HG03521 (cell line): ENCODE measurements around the gene TBX15.

ENCODE experiments used
- ATAC-seq: cut with Tn5 transposase; IDR thresholded peaks from one replicate; pipeline ENCODE4 v1.9.1; 2021; ENCODE audit warnings: mild to moderate bottlenecking, moderate library complexity; ENCODE audit not compliant: unreplicated experiment

Gene TBX15

DNA sequence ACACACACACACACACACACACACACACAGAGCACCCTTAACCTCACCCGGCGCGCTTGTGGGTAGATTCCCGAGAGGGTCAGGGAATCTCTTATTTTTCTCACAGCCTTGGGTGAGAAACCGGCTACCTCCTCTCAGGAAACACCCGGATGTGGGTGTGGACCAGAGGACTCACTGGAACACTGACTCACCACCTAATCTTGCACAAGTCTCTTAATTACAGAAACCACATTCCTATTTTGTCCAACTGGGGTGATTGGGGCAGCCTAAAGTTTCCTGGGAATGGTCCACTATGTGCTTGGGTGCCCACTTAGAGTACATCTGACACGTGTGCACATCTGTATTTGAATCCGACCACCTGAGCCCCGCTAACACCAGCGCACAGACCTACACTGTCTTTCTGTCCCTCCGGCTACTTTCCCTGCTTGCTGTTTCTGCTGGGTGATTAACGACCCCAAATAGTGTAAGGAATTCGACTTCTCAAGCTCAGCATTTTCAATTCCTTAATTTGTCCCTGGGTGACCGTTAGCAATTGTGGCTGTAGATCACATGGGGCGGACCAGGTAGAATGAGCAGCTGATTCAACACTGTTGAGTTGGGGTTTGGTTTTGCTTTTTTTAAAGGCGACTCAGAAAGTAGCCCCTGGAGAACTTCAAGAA lies 14.0 kb upstream of the TBX15 start:
- no peak for ATAC-seq

DNA sequence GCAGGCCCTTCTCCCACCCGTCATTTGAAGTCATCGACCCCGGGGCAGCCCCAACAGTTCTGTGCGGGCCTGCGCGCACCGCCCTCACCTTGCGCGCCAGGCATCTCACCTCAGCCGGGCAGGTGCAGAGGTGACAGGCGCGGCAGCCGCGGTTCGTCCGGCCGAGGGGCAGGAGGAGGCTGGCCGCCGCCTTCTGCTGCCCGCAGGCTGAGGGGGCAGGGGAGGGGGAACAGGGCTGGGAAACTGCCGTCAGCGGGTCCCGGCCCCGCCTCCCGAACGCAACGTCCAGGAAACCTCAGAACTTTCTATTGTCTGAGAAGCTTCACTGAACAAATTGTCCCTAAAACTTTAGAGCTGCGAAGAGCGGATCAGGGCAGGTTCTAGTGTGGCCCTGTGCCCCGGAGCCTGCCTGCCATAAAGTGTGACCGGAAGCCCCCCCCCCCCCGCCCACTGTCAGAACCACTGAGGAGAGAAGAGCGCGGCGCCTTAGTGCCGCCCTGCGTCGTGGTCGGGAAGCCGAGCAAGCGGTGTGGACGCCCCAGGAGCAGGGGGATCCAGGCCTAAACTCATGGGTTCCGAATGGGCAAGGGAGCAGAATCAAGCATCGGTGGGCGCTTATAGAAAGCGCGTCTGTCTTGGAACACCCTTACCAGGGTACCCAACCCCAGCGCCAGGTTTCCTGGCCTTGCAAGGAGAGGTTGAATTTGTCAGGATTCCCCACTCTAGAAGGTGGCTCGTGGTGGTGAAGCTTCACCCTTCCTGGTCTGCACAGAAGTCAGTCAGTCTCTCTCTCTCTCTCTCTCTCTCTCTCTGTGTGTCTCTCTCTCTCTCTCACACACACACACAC lies 13.3 kb upstream of the TBX15 start:
- no peak for ATAC-seq

- no peak for ATAC-seq
Observed at GRCh38 chr1:119000371-119001180, 12.4 kb upstream of the TBX15 start.

DNA sequence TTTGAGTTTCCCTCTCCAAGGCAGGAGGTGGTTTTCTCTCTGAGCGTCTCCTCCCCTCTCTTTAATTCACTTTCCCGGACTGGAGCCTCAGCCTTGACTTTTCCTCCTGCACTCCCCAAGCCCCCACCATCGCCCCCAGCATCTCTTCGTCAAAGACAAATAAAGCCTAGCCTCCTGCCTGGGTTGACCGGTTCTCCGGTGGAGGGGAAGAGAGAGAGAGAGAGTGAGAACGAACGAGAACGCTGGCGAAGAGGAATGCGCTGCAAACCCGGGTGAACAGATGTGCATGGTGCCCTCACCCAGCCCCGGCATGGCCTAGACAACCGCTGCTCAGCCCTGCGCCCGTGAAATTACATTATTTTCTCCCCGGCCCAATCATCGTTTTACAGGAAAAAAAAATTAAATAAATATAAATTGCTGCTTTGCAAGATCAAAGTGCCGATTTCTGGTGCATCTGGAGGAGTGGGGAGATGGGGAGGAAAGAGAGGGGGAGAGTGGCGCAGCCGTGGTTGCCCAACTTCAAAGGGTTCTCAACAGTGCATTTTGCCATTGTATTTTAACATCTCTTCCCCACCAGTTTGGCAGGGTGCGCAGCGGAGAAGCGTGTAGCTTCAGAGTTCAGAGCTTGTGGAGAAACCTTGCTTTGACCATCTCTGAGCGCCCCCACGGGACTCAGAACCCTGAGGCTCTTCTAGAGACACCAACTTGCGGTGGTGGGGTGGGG lies 11.4 kb upstream of the TBX15 start:
- ATAC-seq, result no peak

DNA sequence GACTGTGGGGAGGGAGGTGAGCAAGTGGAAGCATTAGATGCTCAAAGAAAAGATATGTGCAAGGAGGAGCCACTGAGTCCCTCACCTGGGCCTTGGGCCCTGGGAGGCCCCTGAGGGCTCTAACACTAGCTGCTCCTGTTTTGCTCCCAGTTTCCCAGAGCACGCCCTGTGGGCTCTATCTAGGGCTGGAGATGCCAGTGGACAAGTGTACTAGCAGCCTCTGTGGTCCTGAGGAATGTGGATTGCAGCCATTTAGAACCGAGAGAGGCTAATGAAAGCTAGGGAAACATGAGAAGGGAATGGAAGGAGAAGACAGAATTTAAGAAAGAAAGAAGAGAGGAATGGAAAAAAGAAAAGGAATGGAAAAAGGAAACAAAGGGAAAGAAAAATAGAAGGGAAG lies 10.0 kb upstream of the TBX15 start:
- no peak for ATAC-seq

DNA sequence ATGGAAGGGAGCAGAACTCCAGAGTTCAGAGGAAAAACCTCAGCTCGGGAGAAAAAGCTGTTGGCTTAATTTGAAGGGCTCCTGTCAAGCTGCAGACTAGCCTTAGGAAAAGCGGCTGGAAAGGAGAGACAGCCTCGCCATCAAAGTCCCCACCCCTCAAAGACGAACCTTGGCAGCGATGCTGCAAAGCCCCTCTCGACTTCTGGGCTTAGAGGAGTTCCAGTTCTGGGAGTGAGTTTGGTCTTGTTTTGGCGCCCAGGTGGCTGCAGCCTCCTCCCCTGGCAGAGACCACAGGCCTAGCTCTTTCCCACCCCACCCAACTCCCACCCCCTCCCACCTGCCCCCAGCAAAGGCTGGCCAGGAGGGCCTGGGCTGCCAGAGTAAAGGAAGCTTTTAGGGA lies 9.1 kb upstream of the TBX15 start:
- no peak for ATAC-seq

- no peak for ATAC-seq
Observed at GRCh38 chr1:118995312-118996016, 7.3 kb upstream of the TBX15 start.

GRCh38 chr1:118993700-118994026 lies 5.5 kb upstream of the TBX15 start:
- no peak for ATAC-seq

GRCh38 chr1:118992868-118993699 lies 4.9 kb upstream of the TBX15 start:
- no peak for ATAC-seq

DNA sequence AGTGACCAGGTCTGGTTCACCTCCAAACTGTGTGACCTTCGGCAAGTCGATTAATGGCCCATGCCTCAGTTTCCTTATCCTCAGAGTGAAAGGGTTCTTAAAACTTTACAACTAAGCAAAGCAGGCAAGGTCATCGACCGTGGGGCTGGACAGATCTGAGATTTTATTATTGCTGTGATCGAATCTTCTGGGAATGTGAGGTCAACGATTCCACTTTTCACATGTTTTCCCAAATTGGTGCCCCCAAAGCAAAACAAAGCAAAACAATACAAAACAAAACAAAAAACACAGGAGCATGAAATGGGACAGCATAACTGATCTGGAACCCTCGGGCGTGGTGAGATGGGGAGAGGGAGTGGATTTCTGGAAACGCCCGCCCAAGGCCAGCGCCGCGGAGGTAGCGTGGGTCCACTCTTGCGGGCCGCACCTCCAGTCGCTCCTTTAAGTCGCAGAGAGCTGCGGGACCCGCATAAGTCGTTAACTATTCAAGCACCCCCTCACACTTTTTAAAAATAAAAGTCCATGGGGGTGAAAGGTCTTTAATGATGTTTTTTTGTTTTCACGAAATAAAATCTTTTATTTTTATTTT lies 4.2 kb upstream of the TBX15 start:
- no peak for ATAC-seq

DNA sequence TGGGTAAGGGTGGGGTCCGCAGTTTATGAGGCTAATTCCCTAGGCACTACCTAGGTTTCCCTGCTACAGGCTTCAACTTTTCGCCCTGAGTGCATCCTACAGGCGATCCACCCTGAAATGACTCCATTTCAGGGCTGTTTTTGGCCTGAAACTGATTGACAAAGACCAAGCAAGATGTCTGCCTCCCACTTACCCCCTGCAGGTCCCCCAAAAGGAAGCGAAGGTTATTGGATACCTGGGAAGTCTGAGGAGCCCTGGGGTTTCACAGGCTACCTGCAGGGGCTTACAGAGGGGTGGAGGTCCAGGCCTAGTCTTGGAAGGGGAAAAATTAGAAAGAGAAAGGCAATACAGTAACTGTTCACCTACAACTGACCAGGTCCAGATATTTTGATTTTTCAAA lies 3.3 kb upstream of the TBX15 start:
- ATAC-seq, result no peak

GRCh38 chr1:118990513-118991152 lies 2.5 kb upstream of the TBX15 start:
- ATAC-seq, result no peak

- no peak for ATAC-seq
Observed at GRCh38 chr1:118989878-118990378, 1.8 kb upstream of the TBX15 start.

DNA sequence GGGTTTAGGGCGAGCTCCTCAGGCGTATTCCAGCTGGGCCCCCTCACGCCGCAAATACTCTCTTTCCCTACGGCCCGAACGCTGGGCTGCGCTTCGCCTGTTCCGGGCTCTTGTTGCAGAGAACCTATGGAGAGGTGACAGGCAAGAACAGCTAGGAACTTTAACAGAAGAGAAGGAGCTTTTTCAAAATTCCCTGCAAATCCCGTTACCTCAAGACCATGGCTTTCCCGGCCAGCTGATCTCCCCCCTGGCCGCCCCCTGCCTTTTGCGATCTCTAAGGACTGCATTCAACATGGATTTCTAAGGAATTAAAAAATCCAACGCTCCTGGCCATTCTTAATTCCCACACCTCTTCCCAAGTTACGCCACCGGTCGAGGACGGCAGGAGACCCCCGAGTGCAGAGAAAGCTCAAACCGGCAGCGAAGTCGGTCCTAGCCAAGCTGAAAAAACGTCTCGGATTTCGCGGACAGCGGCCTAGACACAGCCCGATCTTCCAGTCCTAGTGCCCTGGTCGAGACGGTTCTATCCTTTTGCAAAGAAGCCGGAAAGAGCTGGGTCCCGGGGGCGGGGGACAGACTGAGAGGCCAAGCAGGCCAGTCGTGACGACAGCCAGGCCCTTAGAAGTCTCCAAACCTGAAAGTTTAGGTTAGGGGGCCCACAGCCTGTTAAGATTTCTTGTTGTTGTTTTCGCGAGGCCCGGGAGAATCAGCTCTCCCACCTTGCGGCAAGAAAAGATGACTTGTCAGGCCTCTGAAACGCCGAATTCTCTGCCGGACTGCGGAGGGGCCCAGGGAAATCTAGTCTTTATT lies 1.1 kb upstream of the TBX15 start:
- ATAC-seq, result no peak

- ATAC-seq, result no peak
Observed at GRCh38 chr1:118987468-118988185, 516 bp downstream of the TBX15 start.

- ATAC-seq, result no peak
Observed at GRCh38 chr1:118986555-118987467, 1.3 kb downstream of the TBX15 start.
